ACC112 (cell line): ENCODE results near the gene MBTPS1.

Source experiments
- H2AFZ ChIP-seq: fragments of 200-600 bp; sonication (generic); one replicate; pipeline ENCODE4 v1.6.0; 2017; ENCODE audit warnings: antibody characterized with exemption, low read length; ENCODE audit not compliant: unreplicated experiment
- H3K27ac ChIP-seq: fragments of 200-600 bp; sonication (generic); 2 replicates; pipeline ENCODE4 v1.5.1; 2014; ENCODE audit warnings: low read depth, mild to moderate bottlenecking, antibody characterized with exemption, low read length, moderate library complexity
- H3K27me3 ChIP-seq: fragments of 200-600 bp; sonication (generic); 2 replicates; pipeline ENCODE4 v1.6.1; 2014; ENCODE audit warnings: mild to moderate bottlenecking, antibody characterized with exemption, low read length, moderate library complexity, mixed read lengths; ENCODE audit not compliant: insufficient read depth
- H3K36me3 ChIP-seq: fragments of 200-600 bp; sonication (generic); 2 replicates; pipeline ENCODE4 v1.6.1; 2016; ENCODE audit warnings: mild to moderate bottlenecking, antibody characterized with exemption, low read length, moderate library complexity, mixed read lengths; ENCODE audit not compliant: insufficient read depth
- H3K4me1 ChIP-seq: fragments of 200-600 bp; sonication (generic); one replicate; pipeline ENCODE4 v1.6.1; 2016; ENCODE audit warnings: low read length, mixed read lengths; ENCODE audit not compliant: insufficient read depth, unreplicated experiment, control insufficient read depth
- H3K4me3 ChIP-seq: fragments of 200-600 bp; sonication (generic); 2 replicates; pipeline ENCODE4 v1.5.1; 2014; ENCODE audit warnings: mild to moderate bottlenecking, low read depth, low read length
- H3K79me2 ChIP-seq: fragments of 200-600 bp; sonication (generic); one replicate; pipeline ENCODE4 v1.6.0; 2016; ENCODE audit warnings: low read length; ENCODE audit not compliant: control insufficient read depth, unreplicated experiment, insufficient read depth

MBTPS1 gene

DNA sequence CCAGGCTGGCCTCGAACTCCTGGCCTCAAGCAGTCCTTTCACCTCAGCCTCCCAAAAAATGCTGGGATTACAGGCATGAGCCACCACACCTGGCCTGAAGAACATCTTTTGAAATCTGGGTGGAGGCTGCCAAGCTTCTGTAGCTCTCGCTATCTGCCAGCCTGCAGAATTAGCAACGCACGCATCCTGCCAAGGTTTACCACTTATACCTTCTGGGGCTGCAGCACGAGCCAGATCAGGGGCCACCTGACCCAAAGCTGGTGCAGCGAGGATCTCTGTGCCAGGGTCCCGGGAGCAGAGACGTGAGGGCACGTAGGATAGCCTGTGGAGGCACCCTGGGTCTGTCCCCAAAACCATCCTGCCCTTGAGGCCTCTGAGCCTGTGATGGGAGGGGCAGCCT lies 96.4 kb downstream of the MBTPS1 start:
- Histone ChIP-seq H3K27ac (no peak overlapping the region), H3K4me1 (peaks cover 3% of the 10 kb centered on the region), H2AFZ (no peak overlapping the region), H3K27me3 (no peaks in the 10 kb centered on the region; the same call in 1 of the 2 replicates), H3K36me3 (no peaks in the 10 kb centered on the region), H3K79me2 (no peaks in the 10 kb centered on the region), H3K4me3 (no peak overlapping the region)

GRCh38 chr16:84018710-84019109 lies 98.0 kb downstream of the MBTPS1 start:
- no peaks in the 10 kb centered on the region for H3K4me1 ChIP-seq
- no peak overlapping the region for H3K4me3 ChIP-seq
- no peak overlapping the region for H3K27ac ChIP-seq
- H3K36me3 ChIP-seq, result no peaks in the 10 kb centered on the region
- no peaks in the 10 kb centered on the region for H3K79me2 ChIP-seq
- no peaks in the 10 kb centered on the region; the same call in 1 of the 2 replicates for H3K27me3 ChIP-seq
- H2AFZ ChIP-seq, result no peak overlapping the region

- H3K79me2 ChIP-seq, result no peaks in the 10 kb centered on the region
- no peaks in the 10 kb centered on the region for H3K36me3 ChIP-seq
- no peaks in the 10 kb centered on the region; the same call in 1 of the 2 replicates for H3K27me3 ChIP-seq
Observed at GRCh38 chr16:84016477-84016876, 100.3 kb downstream of the MBTPS1 start.

DNA sequence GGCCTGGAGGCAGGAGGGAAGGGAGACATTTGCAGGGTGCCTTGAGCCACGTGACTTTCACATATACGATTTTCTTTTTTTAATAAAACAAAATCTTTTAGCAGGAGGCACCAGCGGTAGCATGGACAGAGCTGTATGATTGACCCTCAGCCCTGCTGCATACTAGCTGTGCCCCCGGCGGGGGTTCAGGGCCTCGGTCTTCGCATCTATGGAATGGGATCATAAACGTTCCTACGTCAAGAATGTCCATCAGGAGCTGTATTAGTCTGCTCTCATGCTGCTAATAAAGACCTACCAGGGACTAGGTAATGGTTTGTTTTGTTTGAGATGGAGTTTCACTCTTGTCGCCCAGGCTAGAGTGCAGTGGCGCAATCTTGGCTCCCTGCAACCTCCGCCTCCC lies 101.3 kb downstream of the MBTPS1 start:
- no peaks in the 10 kb centered on the region; the same call in 1 of the 2 replicates for H3K27me3 ChIP-seq
- no peaks in the 10 kb centered on the region for H3K4me1 ChIP-seq
- H3K36me3 ChIP-seq, result no peaks in the 10 kb centered on the region
- no peak overlapping the region for H3K4me3 ChIP-seq
- H2AFZ ChIP-seq, result no peak overlapping the region
- H3K79me2 ChIP-seq, result no peaks in the 10 kb centered on the region
- no peak overlapping the region for H3K27ac ChIP-seq

More at GRCh38 chr16:84016477-84016876, 100.3 kb downstream of the MBTPS1 start:
- H2AFZ ChIP-seq, result no peak overlapping the region
- H3K4me3 ChIP-seq, result no peak overlapping the region
- H3K27ac ChIP-seq, result no peak overlapping the region
- no peaks in the 10 kb centered on the region for H3K4me1 ChIP-seq

DNA sequence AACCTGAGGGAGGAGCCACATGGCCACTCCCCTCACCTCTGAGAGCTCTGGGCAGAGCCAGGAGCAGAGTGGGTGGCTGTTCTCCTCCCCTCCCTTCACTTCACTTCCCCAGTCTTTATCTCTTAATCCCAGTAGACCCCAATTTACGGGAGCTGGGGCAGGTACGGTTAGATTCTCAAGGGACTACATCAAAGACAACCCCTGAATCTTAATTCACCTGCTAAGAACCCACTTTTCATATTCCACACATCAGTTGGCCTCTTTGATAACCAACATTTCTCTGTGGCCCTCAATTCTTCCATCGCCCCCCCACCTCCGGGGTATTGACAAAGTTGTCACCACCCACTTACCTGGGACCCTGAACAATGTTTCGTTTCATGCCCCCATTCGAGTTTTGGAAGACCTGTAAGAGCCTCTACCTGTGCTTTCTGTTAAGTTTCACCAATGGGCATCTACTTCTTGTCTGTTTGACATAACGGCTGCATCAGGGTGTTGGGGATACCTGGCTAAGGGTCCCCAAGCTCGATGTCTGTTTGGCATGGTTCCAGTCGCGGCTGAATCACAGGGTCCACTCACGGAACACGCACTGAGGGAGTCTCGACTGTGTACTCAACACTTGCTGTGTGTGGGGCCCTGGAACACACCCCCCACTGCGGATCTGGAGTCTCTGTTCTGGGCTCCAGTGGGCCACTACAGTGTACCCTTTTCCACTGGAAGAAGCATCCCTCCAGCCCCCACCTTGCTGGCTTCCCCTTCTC lies 102.0 kb downstream of the MBTPS1 start:
- no peaks in the 10 kb centered on the region for H3K4me1 ChIP-seq
- H3K79me2 ChIP-seq, result no peaks in the 10 kb centered on the region
- H3K36me3 ChIP-seq, result no peaks in the 10 kb centered on the region
- no peaks in the 10 kb centered on the region; the same call in 1 of the 2 replicates for H3K27me3 ChIP-seq
- H2AFZ ChIP-seq, result no peak overlapping the region
- H3K4me3 ChIP-seq, result no peak overlapping the region
- no peak overlapping the region for H3K27ac ChIP-seq

DNA sequence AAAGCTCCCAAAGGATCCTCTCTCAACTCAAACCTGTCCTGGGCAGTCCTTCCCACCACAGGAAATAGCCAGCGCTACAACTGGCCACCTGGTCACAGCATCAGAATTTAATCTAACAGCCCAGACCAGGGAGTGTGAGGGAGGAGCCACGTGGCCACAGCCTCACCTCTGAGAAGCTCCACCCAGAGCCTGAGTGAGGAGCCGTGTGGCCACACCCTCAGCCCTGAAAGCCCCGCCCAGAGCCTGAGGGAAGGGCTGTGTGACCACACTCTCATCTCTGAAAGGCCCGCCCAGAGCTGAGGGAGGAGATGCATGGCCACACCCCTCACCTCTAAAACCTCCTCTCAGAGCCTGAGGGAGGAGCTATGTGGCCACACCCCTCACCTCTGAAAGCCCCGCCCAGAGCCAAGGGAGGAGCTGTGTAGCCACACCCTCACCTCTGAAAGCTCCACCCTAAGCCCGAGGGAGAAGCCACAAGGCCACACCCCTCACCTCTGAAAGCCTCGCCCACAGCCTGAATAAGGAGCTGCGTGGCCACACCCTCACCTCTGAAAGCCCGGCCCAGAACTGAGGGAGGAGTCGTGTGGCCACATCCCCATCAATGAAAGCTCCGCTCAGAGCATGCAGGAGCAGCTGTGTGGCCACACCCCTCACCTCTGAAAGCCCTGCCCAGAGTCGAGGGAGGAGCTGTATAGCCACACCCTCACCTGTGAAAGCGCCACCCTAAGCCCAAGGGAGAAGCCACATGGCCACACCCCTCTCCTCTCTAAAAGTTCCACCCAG lies 102.8 kb downstream of the MBTPS1 start:
- Histone ChIP-seq H3K27me3 (no peaks in the 10 kb centered on the region; the same call in 1 of the 2 replicates), H3K27ac (no peak overlapping the region), H3K79me2 (no peaks in the 10 kb centered on the region), H3K4me1 (no peaks in the 10 kb centered on the region), H3K4me3 (no peak overlapping the region), H2AFZ (no peak overlapping the region), H3K36me3 (no peaks in the 10 kb centered on the region)

- H3K79me2 ChIP-seq, result no peaks in the 10 kb centered on the region
- H3K4me3 ChIP-seq, result no peak overlapping the region
- H3K27me3 ChIP-seq, result 0 out of 2 replicates have a peak, but pooled peaks cover 4% of the 10 kb centered on the region
- H3K4me1 ChIP-seq, result no peaks in the 10 kb centered on the region
- no peak overlapping the region for H2AFZ ChIP-seq
- H3K27ac ChIP-seq, result no peak overlapping the region
- H3K36me3 ChIP-seq, result no peaks in the 10 kb centered on the region
Observed at GRCh38 chr16:84009282-84009681, 107.5 kb downstream of the MBTPS1 start.

DNA sequence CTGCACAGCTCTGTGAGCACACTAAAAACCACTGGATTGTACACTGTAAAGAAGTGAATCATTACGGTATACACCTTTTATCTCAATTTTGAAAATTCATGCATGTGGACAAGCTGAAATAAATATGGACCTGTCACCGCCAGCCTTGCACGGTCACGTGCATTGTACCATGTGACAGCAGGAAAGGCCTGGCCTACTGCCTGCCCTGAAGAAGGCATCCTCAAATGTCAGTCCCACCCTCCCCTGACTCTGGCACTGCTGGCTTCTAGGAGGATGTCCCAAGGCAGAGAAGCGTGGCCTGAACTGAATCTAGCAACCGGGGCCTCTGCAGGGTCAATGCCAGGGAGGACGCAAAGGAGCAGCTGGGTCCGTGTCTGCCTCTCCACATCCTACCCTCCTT lies 108.8 kb downstream of the MBTPS1 start:
- Histone ChIP-seq H3K4me1 (no peaks in the 10 kb centered on the region), H3K79me2 (no peaks in the 10 kb centered on the region), H3K36me3 (no peaks in the 10 kb centered on the region), H2AFZ (no peak overlapping the region), H3K27ac (no peak overlapping the region), H3K4me3 (no peak overlapping the region), H3K27me3 (0 out of 2 replicates have a peak, but pooled peaks cover 4% of the 10 kb centered on the region)

GRCh38 chr16:84007520-84007919 lies 109.2 kb downstream of the MBTPS1 start:
- Histone ChIP-seq H3K27ac (no peak overlapping the region), H2AFZ (no peak overlapping the region), H3K79me2 (no peaks in the 10 kb centered on the region), H3K36me3 (no peaks in the 10 kb centered on the region), H3K4me3 (no peak overlapping the region), H3K27me3 (0 out of 2 replicates have a peak, but pooled peaks cover 4% of the 10 kb centered on the region), H3K4me1 (no peaks in the 10 kb centered on the region)

- Histone ChIP-seq H3K4me1 (no peaks in the 10 kb centered on the region), H3K79me2 (no peaks in the 10 kb centered on the region), H2AFZ (no peak overlapping the region), H3K27ac (no peak overlapping the region), H3K36me3 (no peaks in the 10 kb centered on the region), H3K27me3 (0 out of 2 replicates have a peak, but pooled peaks cover 4% of the 10 kb centered on the region), H3K4me3 (no peak overlapping the region)
Observed at GRCh38 chr16:84005391-84005790, 111.4 kb downstream of the MBTPS1 start.
